H9 (cell line): Measurements from ENCODE around the gene FCN1. TPM values are rescaled to one million over a fixed set of nuclear protein-coding genes. Genes with fewer than 3 reads are reported as not detected.

Experiments used
- DNase-seq: peaks from one replicate; pipeline ENCODE4 v3.0.0-alpha.2; 2017
- H2AFZ ChIP-seq: one replicate; pipeline ENCODE4 v1.6.1; 2013; ENCODE audit warnings: mild to moderate bottlenecking, low read length, control low read depth, moderate library complexity
- H2AK5ac ChIP-seq: 2 replicates; pipeline ENCODE4 v1.6.1; 2013; ENCODE audit warnings: low read length, control low read depth, mixed read lengths; ENCODE audit not compliant: insufficient read length
- H2BK120ac ChIP-seq: one replicate; pipeline ENCODE4 v1.6.1; 2013; ENCODE audit warnings: low read depth, mild to moderate bottlenecking, low read length, control low read depth, inconsistent platforms; ENCODE audit not compliant: poor library complexity, severe bottlenecking
- H2BK12ac ChIP-seq: 2 replicates; pipeline ENCODE4 v1.6.1; 2013; ENCODE audit warnings: low read length, control low read depth, mixed read lengths, low read depth; ENCODE audit not compliant: insufficient read length
- H2BK15ac ChIP-seq: 2 replicates; pipeline ENCODE4 v1.6.1; 2013; ENCODE audit warnings: low read depth, low read length, control low read depth
- H2BK20ac ChIP-seq: one replicate; pipeline ENCODE4 v1.6.1; 2013; ENCODE audit warnings: low read depth, mild to moderate bottlenecking, low read length, control low read depth, inconsistent platforms; ENCODE audit not compliant: poor library complexity, severe bottlenecking
- H2BK5ac ChIP-seq: 2 replicates; pipeline ENCODE4 v1.6.1; 2013; ENCODE audit warnings: low read length, control low read depth, mixed read lengths; ENCODE audit not compliant: insufficient read length
- H3K14ac ChIP-seq: 2 replicates; pipeline ENCODE4 v1.6.1; 2013; ENCODE audit warnings: low read length, control low read depth; ENCODE audit not compliant: insufficient read depth
- H3K18ac ChIP-seq: 2 replicates; pipeline ENCODE4 v1.6.1; 2013; ENCODE audit warnings: low read depth, mild to moderate bottlenecking, mixed read lengths, low read length, control low read depth; ENCODE audit not compliant: insufficient read length
- H3K23ac ChIP-seq: 2 replicates; pipeline ENCODE4 v1.6.1; 2013; ENCODE audit warnings: low read length, control low read depth, mixed read lengths, low read depth; ENCODE audit not compliant: insufficient read length
- H3K23me2 ChIP-seq: 2 replicates; pipeline ENCODE4 v1.6.1; 2013; ENCODE audit warnings: low read depth, mild to moderate bottlenecking, mixed read lengths, low read length, control low read depth; ENCODE audit not compliant: insufficient read length, poor library complexity, severe bottlenecking
- H3K27ac ChIP-seq: 2 replicates; pipeline ENCODE4 v1.5.1; 2013; ENCODE audit warnings: low read length, control low read depth, mixed read lengths, low read depth; ENCODE audit not compliant: insufficient read length
- H3K27me3 ChIP-seq: 2 replicates; pipeline ENCODE4 v1.6.1; 2013; ENCODE audit warnings: low read length, control low read depth, inconsistent platforms; ENCODE audit not compliant: insufficient read depth
- H3K4ac ChIP-seq: 2 replicates; pipeline ENCODE4 v1.6.1; 2013; ENCODE audit warnings: low read depth, mild to moderate bottlenecking, control low read depth, inconsistent platforms, low read length, moderate library complexity
- H3K4me1 ChIP-seq: 2 replicates; pipeline ENCODE4 v1.6.1; 2013; ENCODE audit warnings: low read length, control low read depth, inconsistent platforms; ENCODE audit not compliant: insufficient read depth
- H3K4me2 ChIP-seq: 2 replicates; pipeline ENCODE4 v1.6.1; 2013; ENCODE audit warnings: low read length, control low read depth, mixed read lengths; ENCODE audit not compliant: insufficient read length, insufficient read depth
- H3K56ac ChIP-seq: 2 replicates; pipeline ENCODE4 v1.6.1; 2013; ENCODE audit warnings: low read depth, mild to moderate bottlenecking, mixed read lengths, low read length, control low read depth; ENCODE audit not compliant: insufficient read length
- H3K79me1 ChIP-seq: 2 replicates; pipeline ENCODE4 v1.6.1; 2013; ENCODE audit warnings: low read depth, mild to moderate bottlenecking, moderate library complexity, low read length, control low read depth, inconsistent platforms; ENCODE audit not compliant: insufficient read depth, poor library complexity, severe bottlenecking
- H3K79me2 ChIP-seq: 2 replicates; pipeline ENCODE4 v1.6.1; 2013; ENCODE audit warnings: low read length, control low read depth, inconsistent platforms; ENCODE audit not compliant: insufficient read depth
- H3K9ac ChIP-seq: 2 replicates; pipeline ENCODE4 v1.6.1; 2013; ENCODE audit warnings: low read length, control low read depth, mixed read lengths; ENCODE audit not compliant: insufficient read length; ENCODE audit errors: extremely low read depth
- H3K9me3 ChIP-seq: one replicate; pipeline ENCODE4 v1.6.1; 2013; ENCODE audit warnings: low read depth, low read length, inconsistent platforms; ENCODE audit not compliant: control insufficient read depth
- H3T11ph ChIP-seq: one replicate; pipeline ENCODE4 v1.6.1; 2013; ENCODE audit warnings: mild to moderate bottlenecking, low read length, control low read depth, inconsistent platforms
- H4K20me1 ChIP-seq: one replicate; pipeline ENCODE4 v1.6.1; 2013; ENCODE audit not compliant: control insufficient read depth, insufficient read length, insufficient read depth
- H4K5ac ChIP-seq: 2 replicates; pipeline ENCODE4 v1.6.1; 2013; ENCODE audit warnings: low read depth, mild to moderate bottlenecking, mixed read lengths, low read length, control low read depth; ENCODE audit not compliant: insufficient read length
- H4K8ac ChIP-seq: replicated peaks from 2 replicates; pipeline ENCODE4 v1.6.1; 2013; ENCODE audit warnings: low read length, control low read depth, mixed read lengths, low read depth; ENCODE audit not compliant: insufficient read length
- H4K91ac ChIP-seq: 2 replicates; pipeline ENCODE4 v1.6.1; 2013; ENCODE audit warnings: low read depth, mild to moderate bottlenecking, moderate library complexity, mixed read lengths, low read length, control low read depth; ENCODE audit not compliant: insufficient read length
- H3K27ac Mint-ChIP-seq, 3 experiments: 2 replicates in 2 of 3; 3 replicates in 1 of 3; pipeline ENCODE4 v1.8.0; 2020 to 2021; ENCODE audit warnings: mixed read lengths in 3 of 3, mild to moderate bottlenecking in 1 of 3, moderate library complexity in 1 of 3
- H3K27me3 Mint-ChIP-seq: 2 replicates; pipeline ENCODE4 v1.8.0; 2021; ENCODE audit warnings: low read depth, mild to moderate bottlenecking, moderate library complexity, mixed read lengths
- H3K36me3 Mint-ChIP-seq, 3 experiments: 2 replicates in 2 of 3; 3 replicates in 1 of 3; pipeline ENCODE4 v1.8.0; 2020 to 2021; ENCODE audit warnings: low read depth in 3 of 3, mixed read lengths in 3 of 3; ENCODE audit not compliant: insufficient read depth in 1 of 3
- H3K4me1 Mint-ChIP-seq, 2 experiments: 2 replicates each; pipeline ENCODE4 v1.8.0; 2020; ENCODE audit warnings: mixed read lengths in 2 of 2
- H3K4me3 Mint-ChIP-seq, 2 experiments: 2 replicates in 1 of 2; 3 replicates in 1 of 2; pipeline ENCODE4 v1.8.0; 2020 to 2021; ENCODE audit warnings: mild to moderate bottlenecking in 2 of 2, mixed read lengths in 2 of 2, moderate library complexity in 1 of 2
- H3K9me3 Mint-ChIP-seq, 2 experiments: 2 replicates in 1 of 2; 3 replicates in 1 of 2; pipeline ENCODE4 v1.8.0; 2020; ENCODE audit warnings: mild to moderate bottlenecking in 2 of 2, mixed read lengths in 2 of 2, moderate library complexity in 1 of 2
- WGBS: extraction: QIAGEN DNeasy Blood & Tissue Kit; methylation state at CpG from one replicate; pipeline ENCODE4 v1.1.7; 2013; ENCODE audit warnings: missing lambda C conversion rate, low lambda C conversion rate, mixed read lengths; ENCODE audit not compliant: insufficient read length; ENCODE audit errors: extremely low coverage; 5-methylcytosine and 5-hydroxymethylcytosine counted together
- total RNA-seq: library from RNA; stranded (reverse); gene quantifications from 2 replicates; pipeline ENCODE4 v1.2.1, GENCODE V29; 2021
- TF ChIP-seq, protein P1 (sequence below): fragments of 200-600 bp; sonication (generic); conservative IDR thresholded peaks from 3 replicates; pipeline ENCODE4 v1.8.0; 2021; ENCODE audit warnings: antibody characterized with exemption, mild to moderate bottlenecking

FCN1 gene
- total RNA-seq, 1 experiment from 2014 or later: not detected

GRCh38 chr9:134860510-134860909 is 57.2 kb downstream of the FCN1 start:
- H3K4ac ChIP-seq: no peak overlapping the region
- H4K91ac ChIP-seq: no peak overlapping the region
- no peak overlapping the region for H3T11ph ChIP-seq
- no peaks in the 10 kb centered on the region for H3K79me1 ChIP-seq
- no peaks in the 10 kb centered on the region for H3K23me2 ChIP-seq
- H3K79me2 ChIP-seq: no peaks in the 10 kb centered on the region
- no peak overlapping the region for H2BK20ac ChIP-seq
- no peaks in the 10 kb centered on the region for H3K27me3 ChIP-seq
- no peak overlapping the region for H3K23ac ChIP-seq
- H3K9ac ChIP-seq: no peak overlapping the region
- Mint-ChIP-seq H3K27me3 (peaks cover 8% of the 10 kb centered on the region), H3K4me3 (no peak overlapping the region), H3K9me3 (peaks cover 8% of the 10 kb centered on the region in 2 experiments), H3K4me1 (peaks cover 0 to 2% of the 10 kb centered on the region in 2 experiments; a peak in 1 of 4 replicates), H3K27ac (no peak overlapping the region), H3K36me3 (peaks cover 2 to 5% (median 4%) of the 10 kb centered on the region in 3 experiments; a peak in 4 of 7 replicates)
- H3K9me3 ChIP-seq: no peaks in the 10 kb centered on the region
- DNase-seq: peak; percentile 0
- no peak overlapping the region for H3K18ac ChIP-seq
- no peak overlapping the region for H2BK120ac ChIP-seq
- H2AFZ ChIP-seq: no peak overlapping the region
- no peaks in the 10 kb centered on the region for H3K4me1 ChIP-seq
- no peak overlapping the region for H2BK5ac ChIP-seq
- WGBS: no CpG with 5 or more reads among the region's 13 CpGs
- H4K20me1 ChIP-seq: no peaks in the 10 kb centered on the region
- no peak overlapping the region for H4K5ac ChIP-seq
- H2AK5ac ChIP-seq: no peak overlapping the region
- no peak overlapping the region for H3K14ac ChIP-seq
- H3K4me2 ChIP-seq: no peak overlapping the region
- H2BK12ac ChIP-seq: no peak overlapping the region
- TF ChIP-seq, protein P1, sequence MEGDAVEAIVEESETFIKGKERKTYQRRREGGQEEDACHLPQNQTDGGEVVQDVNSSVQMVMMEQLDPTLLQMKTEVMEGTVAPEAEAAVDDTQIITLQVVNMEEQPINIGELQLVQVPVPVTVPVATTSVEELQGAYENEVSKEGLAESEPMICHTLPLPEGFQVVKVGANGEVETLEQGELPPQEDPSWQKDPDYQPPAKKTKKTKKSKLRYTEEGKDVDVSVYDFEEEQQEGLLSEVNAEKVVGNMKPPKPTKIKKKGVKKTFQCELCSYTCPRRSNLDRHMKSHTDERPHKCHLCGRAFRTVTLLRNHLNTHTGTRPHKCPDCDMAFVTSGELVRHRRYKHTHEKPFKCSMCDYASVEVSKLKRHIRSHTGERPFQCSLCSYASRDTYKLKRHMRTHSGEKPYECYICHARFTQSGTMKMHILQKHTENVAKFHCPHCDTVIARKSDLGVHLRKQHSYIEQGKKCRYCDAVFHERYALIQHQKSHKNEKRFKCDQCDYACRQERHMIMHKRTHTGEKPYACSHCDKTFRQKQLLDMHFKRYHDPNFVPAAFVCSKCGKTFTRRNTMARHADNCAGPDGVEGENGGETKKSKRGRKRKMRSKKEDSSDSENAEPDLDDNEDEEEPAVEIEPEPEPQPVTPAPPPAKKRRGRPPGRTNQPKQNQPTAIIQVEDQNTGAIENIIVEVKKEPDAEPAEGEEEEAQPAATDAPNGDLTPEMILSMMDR: no peak
- H4K8ac ChIP-seq: no peak overlapping the region
- H3K56ac ChIP-seq: no peak overlapping the region
- no peak overlapping the region for H3K27ac ChIP-seq
- H2BK15ac ChIP-seq: no peak overlapping the region
